AG10803 (cell line): Measurements from ENCODE around the gene CACTIN.
A peak's percentile ranks its signal among the peaks of the same experiment; 100 is the strongest.

Experiments
- DNase-seq: peaks from one replicate; pipeline ENCODE4 v3.0.0; 2010; ENCODE audit warnings: low read depth
- H3K4me3 ChIP-seq: 2 replicates; pipeline ENCODE4 v1.5.1; 2011; ENCODE audit warnings: mild to moderate bottlenecking, low read length, control low read depth
- TF ChIP-seq, protein P1 (sequence below): conservative IDR thresholded peaks from 2 replicates; pipeline ENCODE4 v1.5.1; 2011; ENCODE audit warnings: mild to moderate bottlenecking, low read length, control low read depth, inconsistent platforms

CACTIN gene

GRCh38 chr19:3627351-3627723 is 747 bp upstream of the CACTIN start:
- H3K4me3 ChIP-seq = peak overlapping the region; percentile 7
- no peak for DNase-seq
- TF ChIP-seq, protein P1, sequence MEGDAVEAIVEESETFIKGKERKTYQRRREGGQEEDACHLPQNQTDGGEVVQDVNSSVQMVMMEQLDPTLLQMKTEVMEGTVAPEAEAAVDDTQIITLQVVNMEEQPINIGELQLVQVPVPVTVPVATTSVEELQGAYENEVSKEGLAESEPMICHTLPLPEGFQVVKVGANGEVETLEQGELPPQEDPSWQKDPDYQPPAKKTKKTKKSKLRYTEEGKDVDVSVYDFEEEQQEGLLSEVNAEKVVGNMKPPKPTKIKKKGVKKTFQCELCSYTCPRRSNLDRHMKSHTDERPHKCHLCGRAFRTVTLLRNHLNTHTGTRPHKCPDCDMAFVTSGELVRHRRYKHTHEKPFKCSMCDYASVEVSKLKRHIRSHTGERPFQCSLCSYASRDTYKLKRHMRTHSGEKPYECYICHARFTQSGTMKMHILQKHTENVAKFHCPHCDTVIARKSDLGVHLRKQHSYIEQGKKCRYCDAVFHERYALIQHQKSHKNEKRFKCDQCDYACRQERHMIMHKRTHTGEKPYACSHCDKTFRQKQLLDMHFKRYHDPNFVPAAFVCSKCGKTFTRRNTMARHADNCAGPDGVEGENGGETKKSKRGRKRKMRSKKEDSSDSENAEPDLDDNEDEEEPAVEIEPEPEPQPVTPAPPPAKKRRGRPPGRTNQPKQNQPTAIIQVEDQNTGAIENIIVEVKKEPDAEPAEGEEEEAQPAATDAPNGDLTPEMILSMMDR = no peak

DNA sequence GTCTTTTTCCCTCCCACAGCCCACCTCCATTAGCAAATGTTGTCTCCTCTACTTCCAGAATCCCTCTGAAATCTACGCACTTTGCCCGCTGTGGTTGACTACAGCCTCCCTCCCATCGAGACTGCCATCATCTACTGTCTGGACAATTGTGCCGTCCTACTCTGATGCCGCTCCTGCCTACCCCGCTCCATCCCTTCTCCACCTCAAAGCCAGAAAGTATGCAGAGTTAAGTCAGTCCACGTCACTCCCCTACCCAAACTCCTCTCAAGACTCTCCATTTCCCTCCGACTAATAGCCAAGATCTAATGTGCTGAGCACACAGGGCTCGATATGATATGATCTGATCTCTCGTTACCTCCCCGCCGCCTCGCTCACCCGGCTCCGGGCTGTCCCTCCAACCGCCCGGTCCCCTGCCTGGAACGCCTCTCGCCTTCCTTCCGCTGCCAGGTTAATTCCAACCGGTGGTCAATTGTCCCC is 556 bp downstream of the CACTIN start:
- H3K4me3 ChIP-seq = peak overlapping the region; percentile 88
- no peak for DNase-seq
- TF ChIP-seq, protein P1 = no peak

DNA sequence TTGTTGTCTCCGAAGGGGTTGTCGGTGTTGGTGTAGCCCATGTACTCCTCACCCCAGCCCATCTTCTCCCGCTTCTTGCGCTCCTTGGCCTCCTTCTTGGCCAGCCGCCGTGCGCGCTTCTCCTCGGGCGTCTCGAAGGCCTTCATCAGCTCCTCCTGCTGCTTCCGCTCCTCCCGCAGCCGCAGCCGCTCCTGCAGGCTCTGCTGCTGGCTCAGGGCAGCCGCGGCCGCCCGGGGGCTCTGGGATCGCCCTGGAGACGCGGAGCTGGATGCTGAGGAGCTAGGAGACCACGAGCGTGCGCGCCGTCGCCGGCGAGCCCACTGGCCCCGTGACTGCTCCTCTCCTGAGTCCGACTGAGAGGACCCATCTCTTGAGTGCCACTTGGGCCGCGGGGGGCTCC is 2.9 kb downstream of the CACTIN start:
- TF ChIP-seq, protein P1 = no peak
- no peak overlapping the region for H3K4me3 ChIP-seq
- no peak for DNase-seq

DNA sequence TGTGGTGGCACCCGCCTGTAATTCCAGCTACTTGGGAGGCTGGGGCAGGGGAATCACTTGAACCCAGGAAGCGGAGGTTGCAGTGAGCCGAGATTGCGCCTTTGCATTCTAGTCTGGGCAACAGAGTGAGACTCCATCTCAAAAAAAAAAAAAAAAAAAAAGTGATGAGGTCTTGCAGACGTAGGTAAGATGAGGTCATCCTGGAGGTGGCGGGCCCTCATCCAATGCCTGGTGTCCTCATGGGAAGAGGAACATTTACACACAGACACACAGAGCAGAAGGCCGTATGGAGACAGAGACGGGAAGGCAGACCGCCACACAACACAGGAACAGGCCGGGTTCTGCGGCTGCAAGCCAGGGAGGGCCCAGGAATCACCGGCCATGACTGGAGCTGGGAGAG is 4.4 kb downstream of the CACTIN start:
- TF ChIP-seq, protein P1 = no peak
- no peak for DNase-seq
- H3K4me3 ChIP-seq = no peak overlapping the region

DNA sequence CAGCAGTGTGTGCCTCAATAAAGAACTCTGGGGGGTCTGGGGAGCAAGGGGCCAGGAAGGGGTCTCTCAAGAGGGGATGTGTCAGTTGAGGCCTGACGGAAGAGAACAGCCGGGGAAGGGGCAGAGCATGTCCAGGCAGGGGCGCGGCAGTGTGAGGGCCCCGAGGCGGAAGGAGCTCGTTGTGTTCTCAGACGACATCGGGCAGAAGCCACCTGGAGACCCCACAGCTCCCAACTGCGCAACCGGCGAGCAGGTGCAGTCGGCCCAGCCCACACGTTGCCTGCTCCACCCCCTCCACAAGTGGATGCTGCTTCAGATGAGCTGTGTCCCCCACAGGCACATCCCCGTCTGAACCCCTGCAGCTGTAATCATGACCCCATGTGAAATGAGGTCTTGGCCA is 4.9 kb downstream of the CACTIN start:
- TF ChIP-seq, protein P1 = no peak
- no peak overlapping the region for H3K4me3 ChIP-seq
- DNase-seq = no peak

- no peak for DNase-seq
These were observed 5.6 kb downstream of the CACTIN start for GRCh38 chr19:3620817-3621547.

More at GRCh38 chr19:3620817-3621547, 5.6 kb downstream of the CACTIN start:
- TF ChIP-seq, protein P1 = no peak
- H3K4me3 ChIP-seq = no peak overlapping the region
